Cardiac muscle cell (in vitro differentiated cells and primary cell): Measurements from ENCODE around the gene PRPSAP2. TPM values are rescaled to one million over a fixed set of nuclear protein-coding genes. Genes with fewer than 3 reads are reported as not detected.

ENCODE experiments used
- DNase-seq, 2 donors: peaks; one replicate each; pipeline versions ENCODE4 v3.0.0 to v3.0.0-alpha.2; 2010 to 2017; ENCODE audit warnings: low read depth in 1 of 2, low spot score in 1 of 2
- H3K27ac ChIP-seq: fragments of 200-600 bp; sonication (generic); 2 replicates; pipeline ENCODE4 v1.5.1; 2016
- H3K27me3 ChIP-seq: fragments of 200-600 bp; sonication (generic); 2 replicates; pipeline ENCODE4 v1.6.0; 2016; ENCODE audit warnings: control low read depth
- H3K36me3 ChIP-seq: fragments of 200-600 bp; sonication (generic); 2 replicates; pipeline ENCODE4 v1.5.1; 2016; ENCODE audit warnings: control low read depth
- H3K4me1 ChIP-seq: fragments of 200-600 bp; sonication (generic); 2 replicates; pipeline ENCODE4 v1.8.1; 2017; ENCODE audit warnings: low read depth, mild to moderate bottlenecking, mixed run types
- H3K4me3 ChIP-seq: fragments of 200-600 bp; sonication (generic); 2 replicates; pipeline ENCODE4 v1.5.1; 2016; ENCODE audit warnings: mild to moderate bottlenecking
- H3K9me3 ChIP-seq: fragments of 200-600 bp; sonication (generic); 2 replicates; pipeline ENCODE4 v1.5.1; 2017; ENCODE audit warnings: low read depth, mild to moderate bottlenecking, control low read depth
- CTCF ChIP-seq: IDR thresholded peaks from 2 replicates; pipeline ENCODE4 v1.5.1; 2012; ENCODE audit warnings: low read depth, mild to moderate bottlenecking, low read length
- polyA plus RNA-seq: library from polyadenylated mRNA; unstranded; fragments of >200 nt; fragmentation: Nextera tagmentation; extraction: Ambion mirVana; gene quantifications from 2 replicates; pipeline ENCODE4 v1.2.1, GENCODE V29; 2016
- total RNA-seq: library from RNA; depleted of rRNA; stranded (reverse); fragments of >200 nt; gene quantifications from 2 replicates; pipeline ENCODE4 v1.2.3, GENCODE V29; 2016

Gene PRPSAP2
- total and polyA plus RNA-seq, 2 experiments from 2014 or later: 48.9 to 68.5 TPM

GRCh38 chr17:18960803-18961511 lies 103.0 kb downstream of the PRPSAP2 start:
- Histone ChIP-seq H3K36me3 (no peaks in the 10 kb centered on the region), H3K4me1 (peaks cover 17% of the 10 kb centered on the region), H3K9me3 (no peaks in the 10 kb centered on the region), H3K4me3 (no peak overlapping the region), H3K27ac (no peak overlapping the region), H3K27me3 (no peaks in the 10 kb centered on the region)
- TF ChIP-seq CTCF: peak; percentile 90
- peak; percentile 76 to 88 for DNase-seq

- Histone ChIP-seq H3K36me3 (no peaks in the 10 kb centered on the region), H3K27ac (no peak overlapping the region), H3K27me3 (no peaks in the 10 kb centered on the region), H3K4me3 (no peak overlapping the region), H3K9me3 (no peaks in the 10 kb centered on the region), H3K4me1 (peaks cover 18% of the 10 kb centered on the region)
- TF ChIP-seq CTCF: no peak
- DNase-seq: no peak
These were observed 103.9 kb downstream of the PRPSAP2 start for GRCh38 chr17:18961634-18962493.

- DNase-seq: no peak
- no peak for TF ChIP-seq CTCF
- Histone ChIP-seq H3K4me3 (no peak overlapping the region), H3K27ac (peak overlapping the region; percentile 49), H3K4me1 (peaks cover 24% of the 10 kb centered on the region), H3K36me3 (no peaks in the 10 kb centered on the region), H3K27me3 (no peaks in the 10 kb centered on the region), H3K9me3 (no peaks in the 10 kb centered on the region)
These were observed 104.5 kb downstream of the PRPSAP2 start for GRCh38 chr17:18962494-18962815.

GRCh38 chr17:18963126-18964017 lies 105.4 kb downstream of the PRPSAP2 start:
- no peak for TF ChIP-seq CTCF
- H3K4me1 ChIP-seq: peaks cover 33% of the 10 kb centered on the region
- no peaks in the 10 kb centered on the region for H3K27me3 ChIP-seq
- no peaks in the 10 kb centered on the region for H3K9me3 ChIP-seq
- no peak overlapping the region for H3K4me3 ChIP-seq
- no peak overlapping the region for H3K27ac ChIP-seq
- DNase-seq: no peak
- H3K36me3 ChIP-seq: no peaks in the 10 kb centered on the region

- H3K4me3 ChIP-seq: no peak overlapping the region
- peaks cover 38% of the 10 kb centered on the region for H3K4me1 ChIP-seq
- H3K27ac ChIP-seq: no peak overlapping the region
- H3K36me3 ChIP-seq: no peaks in the 10 kb centered on the region
- DNase-seq: no peak
- no peaks in the 10 kb centered on the region for H3K9me3 ChIP-seq
- no peak for TF ChIP-seq CTCF
- H3K27me3 ChIP-seq: no peaks in the 10 kb centered on the region
These were observed 106.1 kb downstream of the PRPSAP2 start for GRCh38 chr17:18964018-18964351.
